HS-27A (cell line): ENCODE results near the gene ARL3.
"Not testable (repeated sequence)": the region's sequence is repeated elsewhere in the genome, so short reads cannot be mapped to it uniquely, and the experiment has no call there.

Experiments used
- DNase-seq: peaks from one replicate; pipeline ENCODE4 v3.0.0-alpha.2; 2012; ENCODE audit warnings: low read depth, missing footprints

ARL3 gene

GRCh38 chr10:102735065-102735562 is 20.9 kb upstream of the ARL3 start:
- DNase-seq: no peak

- no peak for DNase-seq
These were observed 18.5 kb upstream of the ARL3 start for GRCh38 chr10:102732661-102733060.

GRCh38 chr10:102731222-102731800 is 17.1 kb upstream of the ARL3 start:
- no peak for DNase-seq

- no peak for DNase-seq
These were observed 15.1 kb upstream of the ARL3 start for GRCh38 chr10:102729029-102730026.

DNA sequence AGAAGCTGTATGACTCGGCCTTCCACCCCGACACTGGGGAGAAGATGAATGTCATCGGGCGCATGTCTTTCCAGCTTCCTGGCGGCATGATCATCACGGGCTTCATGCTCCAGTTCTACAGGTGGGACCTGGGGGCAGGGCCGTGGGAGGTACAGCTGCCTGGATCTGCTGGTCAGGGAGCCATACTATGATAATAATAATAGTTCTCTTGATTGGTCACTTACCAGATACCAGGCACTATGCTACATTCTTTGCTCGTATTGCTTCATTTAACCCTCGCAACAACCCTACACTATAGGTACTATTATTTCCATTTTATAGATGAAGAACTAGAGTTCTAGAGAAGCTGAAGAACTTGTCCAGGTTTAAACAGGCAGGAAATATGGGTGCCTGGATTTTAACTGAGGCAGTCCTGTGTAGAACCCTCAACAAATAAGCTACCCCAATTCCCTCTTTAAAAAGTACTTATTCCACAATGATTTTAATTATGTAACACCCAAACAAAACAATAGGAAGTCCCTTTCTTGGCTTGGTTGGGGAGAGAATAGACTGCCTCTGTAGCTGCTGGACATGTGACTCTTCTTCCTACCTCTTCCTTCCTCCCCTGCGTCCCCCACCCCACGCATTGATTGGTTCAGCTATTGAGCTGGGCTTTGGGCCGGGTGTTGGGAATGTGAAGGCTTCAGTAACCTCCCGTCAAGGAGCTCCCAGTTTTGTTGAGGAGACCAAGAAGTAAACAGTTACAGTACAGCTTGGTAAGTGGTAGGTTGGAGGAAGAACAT is 13.0 kb upstream of the ARL3 start:
- no peak for DNase-seq

- DNase-seq: no peak
These were observed 12.1 kb upstream of the ARL3 start for GRCh38 chr10:102726274-102726673.

- DNase-seq: no peak
These were observed 9.8 kb upstream of the ARL3 start for GRCh38 chr10:102723989-102724388.

DNA sequence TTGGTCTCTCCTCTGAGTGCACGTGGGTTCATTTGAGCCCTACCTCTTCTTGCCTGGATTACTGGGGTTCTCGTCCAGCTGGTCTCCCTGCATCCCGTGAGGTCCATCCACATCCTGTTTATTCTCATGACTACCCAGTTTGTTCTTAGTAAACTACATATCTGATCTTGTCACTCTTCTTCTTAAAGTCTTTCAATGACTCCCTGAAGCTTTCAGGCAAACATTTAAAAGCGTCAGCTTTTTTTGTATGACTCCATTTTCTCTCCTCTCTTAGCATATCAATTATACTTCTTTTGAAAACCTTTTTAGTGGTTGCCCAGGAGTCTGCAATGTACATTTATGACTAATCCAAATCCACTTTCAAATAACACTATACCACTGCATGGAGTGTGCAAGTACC is 7.8 kb upstream of the ARL3 start:
- DNase-seq: no peak

GRCh38 chr10:102720775-102721301 is 6.6 kb upstream of the ARL3 start:
- DNase-seq: no peak

- no peak for DNase-seq
These were observed 6.1 kb upstream of the ARL3 start for GRCh38 chr10:102720337-102720736.

GRCh38 chr10:102718220-102718619 is 4.0 kb upstream of the ARL3 start:
- no peak for DNase-seq

GRCh38 chr10:102716900-102717565 is 2.8 kb upstream of the ARL3 start:
- DNase-seq: not testable (repeated sequence)

GRCh38 chr10:102715880-102716279 is 1.7 kb upstream of the ARL3 start:
- DNase-seq: no peak

DNA sequence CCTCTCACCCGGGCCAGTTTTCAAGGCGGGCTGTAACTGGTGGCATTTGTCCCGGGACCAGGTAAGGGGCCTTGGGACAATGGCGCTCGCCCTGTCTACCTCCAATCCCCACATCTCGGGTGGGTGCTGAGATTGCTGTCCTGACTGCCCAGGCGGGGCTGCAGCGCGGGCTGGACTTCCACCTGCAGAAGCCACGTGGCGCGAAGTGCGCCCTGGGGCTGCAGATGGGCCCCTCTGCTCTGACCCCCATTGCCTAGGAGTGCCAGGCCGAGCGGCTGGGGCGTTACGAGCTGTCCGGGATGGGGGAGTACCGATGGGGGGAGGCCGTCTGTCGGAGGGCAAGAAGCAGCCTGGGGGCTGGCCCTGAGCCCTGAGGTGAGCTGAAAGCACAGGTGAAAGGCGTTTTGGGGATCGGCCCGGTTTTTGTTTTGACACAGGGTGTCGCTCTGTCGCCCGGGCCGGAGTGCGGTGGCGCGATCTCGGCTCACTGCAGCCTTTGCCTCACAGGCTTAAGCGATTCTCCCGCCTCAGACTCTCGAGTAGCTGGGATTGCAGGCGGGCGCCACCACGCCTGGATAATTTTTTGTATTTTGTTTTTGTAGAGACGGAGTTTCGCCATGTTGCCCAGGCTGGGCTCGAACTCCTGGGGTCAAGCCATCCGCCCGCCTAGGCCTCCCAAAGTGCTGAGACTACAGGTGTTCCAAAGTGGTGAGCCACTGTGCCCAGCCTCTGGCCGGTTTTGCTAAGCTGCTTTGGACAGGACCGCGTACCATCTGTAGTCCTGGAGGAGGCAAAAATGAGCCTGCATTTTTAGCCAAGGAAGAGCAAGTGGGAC is 641 bp upstream of the ARL3 start, which contains the start of gene SFXN2:
SFXN2 (plus strand) TSS at position 16 of the 835 bp plus-strand sequence. CDS start 12,001 bp downstream, outside the sequence.
- no peak for DNase-seq

DNA sequence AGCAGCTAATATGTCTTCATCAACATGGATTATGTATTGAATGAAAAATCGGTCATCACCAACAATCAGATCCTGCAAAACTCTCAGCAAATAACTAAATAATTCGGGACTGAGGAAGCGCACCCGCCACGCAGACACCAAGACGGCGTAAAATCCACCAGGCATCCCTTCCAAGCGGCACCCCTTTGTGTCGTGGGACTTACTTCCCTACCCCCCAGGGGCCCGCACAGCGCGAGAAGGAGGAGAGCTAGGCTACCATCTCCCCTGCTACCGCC is 721 bp downstream of the ARL3 start:
- no peak for DNase-seq

GRCh38 chr10:102712843-102713538 is 1.2 kb downstream of the ARL3 start:
- DNase-seq: no peak

DNA sequence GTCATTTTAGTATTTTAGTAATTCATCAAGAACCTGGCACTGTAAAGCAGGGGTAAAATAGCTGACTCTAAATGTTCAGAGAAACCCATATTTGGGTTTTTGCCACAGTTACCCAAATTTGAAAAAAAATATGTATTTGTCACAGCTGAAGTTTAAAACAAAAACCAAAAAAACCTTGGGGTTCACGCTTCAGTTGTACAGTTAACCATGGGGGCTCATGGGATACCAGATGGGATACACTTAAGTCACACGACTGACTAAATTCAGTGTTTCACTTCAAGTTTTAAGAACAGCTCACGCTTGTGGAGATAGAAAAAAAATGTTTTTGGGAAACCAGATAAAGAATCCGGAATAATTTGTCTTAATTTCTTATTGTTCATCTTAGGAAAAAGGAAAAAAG is 2.1 kb downstream of the ARL3 start:
- no peak for DNase-seq

- DNase-seq: no peak
These were observed 3.6 kb downstream of the ARL3 start for GRCh38 chr10:102710609-102711008.

GRCh38 chr10:102705531-102705930 is 8.7 kb downstream of the ARL3 start:
- DNase-seq: no peak

DNA sequence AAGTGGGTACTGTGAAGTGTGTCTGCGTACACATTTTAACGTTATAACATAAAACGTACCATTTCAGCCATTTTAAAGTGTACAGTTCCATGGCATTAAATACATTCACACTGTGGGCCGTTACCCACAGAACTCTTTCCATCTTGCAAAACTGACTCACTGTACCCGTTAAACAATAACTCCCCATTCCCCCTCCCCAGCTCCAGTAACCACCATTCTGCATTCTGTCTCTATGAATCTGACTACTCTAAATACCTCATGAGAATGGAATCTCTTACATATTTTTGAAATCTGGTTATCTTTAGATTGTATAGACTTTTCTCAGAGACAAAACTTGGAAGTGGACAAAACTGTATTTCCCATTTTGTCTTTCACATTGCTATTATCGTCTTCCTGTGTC is 9.3 kb downstream of the ARL3 start:
- peak; percentile 49 for DNase-seq
